MM.1S (cell line): ENCODE measurements around the gene MRPL16.

Experiments used
- CTCF ChIP-seq: fragments of 300-600 bp; sonication (generic); IDR thresholded peaks from 2 replicates; pipeline ENCODE4 v1.5.1; 2016; ENCODE audit warnings: antibody characterized with exemption, low read length, mixed read lengths
- EZH2 ChIP-seq: fragments of 300-600 bp; sonication (generic); optimal IDR thresholded peaks from 2 replicates; pipeline ENCODE3; 2017; ENCODE audit warnings: low read depth, mild to moderate bottlenecking, antibody characterized with exemption, low read length, mixed read lengths

- TF ChIP-seq CTCF: no peak
- no peak for TF ChIP-seq EZH2
These were observed 8.0 kb upstream of the MRPL16 start for GRCh38 chr11:59818572-59818971.
